Upper lobe of left lung (tissue), 6 donors: ENCODE results near the gene SETDB2. TPM values are rescaled to one million over a fixed set of nuclear protein-coding genes. Genes with fewer than 3 reads are reported as not detected.

Experiments
- ATAC-seq, 2 donors: fragments of 200-7000 bp; cut with Tn5 transposase; one replicate each; pipeline ENCODE4 v1.9.1; 2022; ENCODE audit warnings: mild to moderate bottlenecking in 2 of 2, moderate library complexity in 2 of 2; ENCODE audit not compliant: low FRiP score in 2 of 2
- DNase-seq, 2 donors: peaks; one replicate each; pipeline ENCODE4 v3.0.0-alpha.2; 2019 to 2020
- H3K27ac ChIP-seq, 4 donors: fragments of 200-600 bp; sonication (generic); one replicate each; pipeline ENCODE4 v1.5.1; 2016 to 2019
- H3K27me3 ChIP-seq, 4 donors: fragments of 200-600 bp; sonication (generic); one replicate each; pipeline ENCODE4 v1.5.1; 2017 to 2019
- H3K36me3 ChIP-seq, 4 donors: fragments of 200-600 bp; sonication (generic); one replicate each; pipeline ENCODE4 v1.5.1; 2016 to 2019
- H3K4me1 ChIP-seq, 4 donors: fragments of 200-600 bp; sonication (generic); one replicate each; pipeline ENCODE4 v1.5.1; 2018 to 2019
- H3K4me3 ChIP-seq, 4 donors: fragments of 200-600 bp; sonication (generic); one replicate each; pipeline ENCODE4 v1.5.1; 2017 to 2019; ENCODE audit warnings: mild to moderate bottlenecking in 2 of 4, moderate library complexity in 1 of 4
- H3K9me3 ChIP-seq, 4 donors: fragments of 200-600 bp; sonication (generic); one replicate each; pipeline ENCODE4 v1.5.1; 2018 to 2019
- CTCF ChIP-seq, 6 experiments: fragments of 450-650 bp in 4 of 6; fragments of 200-600 bp in 2 of 6; sonication (generic) in 2 of 6; IDR thresholded peaks; one replicate each; pipeline ENCODE4 v1.5.1; 2016 to 2019; ENCODE audit warnings: antibody characterized with exemption in 6 of 6
- EP300 ChIP-seq, 4 donors: sonication (generic); formaldehyde crosslinking; IDR thresholded peaks; one replicate each; pipeline ENCODE4 v1.5.1; 2017; ENCODE audit warnings: antibody characterized with exemption in 4 of 4, control low read depth in 2 of 4
- POLR2A ChIP-seq, 4 donors: fragments of 450-650 bp; IDR thresholded peaks; one replicate each; pipeline ENCODE4 v1.5.1; 2016 to 2017; ENCODE audit warnings: antibody characterized with exemption in 4 of 4, mild to moderate bottlenecking in 2 of 4
- POLR2AphosphoS5 ChIP-seq, 2 donors: sonication (generic); formaldehyde crosslinking; IDR thresholded peaks; one replicate each; pipeline ENCODE4 v1.5.1; 2017; ENCODE audit warnings: antibody characterized with exemption in 2 of 2
- WGBS, 2 donors: methylation state at CpG; one replicate each; pipeline ENCODE4 v1.1.5; 2017 to 2018; 5-methylcytosine and 5-hydroxymethylcytosine counted together
- total RNA-seq, 6 donors: library from RNA; depleted of rRNA in 4 of 6; stranded (reverse); fragments of >200 nt in 4 of 6; gene quantifications; one replicate each; pipeline versions ENCODE4 v1.1.0 to v1.2.1, GENCODE V29; 2016 to 2021
- donor health status: DM: no; HTN: no; CAD: no; lungs with moderate emphysema.
- donor health status: DM: no; HTN: yes; CAD: no; lungs with severe emphysema.

Gene SETDB2
- total RNA-seq, 6 donors from 2014 or later = 5.0 to 17.8 (median 14.1) TPM

GRCh38 chr13:49497272-49497671 is 53.2 kb downstream of the SETDB2 start:
- Histone ChIP-seq H3K9me3 (no peaks in the 10 kb centered on the region), H3K27ac (peak overlapping the region; percentile 95 to 99 (median 96)), H3K4me3 (no peak overlapping the region), H3K36me3 (no peaks in the 10 kb centered on the region), H3K27me3 (no peaks in the 10 kb centered on the region), H3K4me1 (peaks cover 0 to 17% (median 4%) of the 10 kb centered on the region in 4 donors)
- TF ChIP-seq POLR2A (IDR thresholded peaks at IDR 0.05) = no peak
- TF ChIP-seq EP300 (IDR thresholded peaks at IDR 0.05) = no peak
- TF ChIP-seq CTCF (IDR thresholded peaks at IDR 0.05) = no peak
- TF ChIP-seq POLR2AphosphoS5 (IDR thresholded peaks at IDR 0.05) = no peak
- DNase-seq (no peak), ATAC-seq (no peak)
- 91 to 94% methylated on average over 5 of the region's 5 CpGs for WGBS, 2 donors

GRCh38 chr13:49498206-49498605 is 54.1 kb downstream of the SETDB2 start:
- no peak for DNase-seq
- H3K27ac ChIP-seq = peak overlapping the region in 2 of 4 donors; percentile 97 to 99
- no peaks in the 10 kb centered on the region for H3K9me3 ChIP-seq
- ATAC-seq = no peak
- H3K27me3 ChIP-seq = no peaks in the 10 kb centered on the region
- no peak overlapping the region for H3K4me3 ChIP-seq
- WGBS, 2 donors = 68 to 76% methylated on average over 4 of the region's 4 CpGs
- peaks cover 0 to 24% (median 7%) of the 10 kb centered on the region in 4 donors for H3K4me1 ChIP-seq
- no peak for TF ChIP-seq EP300 (IDR thresholded peaks at IDR 0.05)
- no peak for TF ChIP-seq CTCF (IDR thresholded peaks at IDR 0.05)
- TF ChIP-seq POLR2AphosphoS5 (IDR thresholded peaks at IDR 0.05) = no peak
- no peak for TF ChIP-seq POLR2A (IDR thresholded peaks at IDR 0.05)
- peaks cover 0 to 4% (median 0%) of the 10 kb centered on the region in 4 donors for H3K36me3 ChIP-seq

DNA sequence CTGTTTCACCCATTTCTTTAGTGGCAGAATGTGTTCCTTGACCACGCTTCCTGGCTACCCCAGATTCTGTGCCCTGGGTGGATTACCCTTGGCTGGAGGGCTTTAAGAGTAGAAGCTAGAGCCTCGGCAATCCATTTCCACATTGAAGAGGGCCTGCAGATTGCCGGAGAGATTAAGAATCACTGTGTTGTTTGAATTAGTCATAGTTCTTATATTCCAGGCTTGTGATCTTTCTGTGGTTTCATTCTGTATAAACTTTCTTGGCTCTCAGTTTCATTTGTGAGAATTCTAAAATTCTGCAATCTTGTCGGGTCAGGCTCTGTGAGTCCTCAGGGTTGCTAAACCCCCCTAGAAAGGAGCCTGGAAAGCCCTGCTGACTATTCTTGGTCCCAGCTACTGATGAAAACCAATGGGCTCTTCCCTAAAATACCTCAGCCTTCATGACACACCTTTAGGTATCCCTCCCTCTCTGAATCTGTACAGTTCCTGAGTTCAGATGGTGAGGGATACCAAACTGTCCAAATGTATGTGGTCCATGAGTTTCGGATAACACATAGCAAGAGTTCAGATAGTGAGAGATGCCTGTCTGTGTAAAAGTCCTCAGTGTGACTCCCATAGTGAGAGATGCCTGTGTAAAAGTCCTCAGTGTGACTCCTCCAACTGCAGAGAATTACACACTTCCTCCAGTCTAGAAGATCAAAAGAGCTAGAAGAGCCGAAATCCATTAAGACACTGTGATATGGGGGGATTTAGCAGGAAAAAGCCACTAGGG is 56.0 kb downstream of the SETDB2 start:
- Histone ChIP-seq H3K9me3 (no peaks in the 10 kb centered on the region), H3K36me3 (peaks cover 0 to 4% (median 0%) of the 10 kb centered on the region in 4 donors), H3K27ac (peak overlapping the region in 2 of 4 donors; percentile 4 to 6), H3K27me3 (no peaks in the 10 kb centered on the region), H3K4me1 (peaks cover 0 to 19% (median 6%) of the 10 kb centered on the region in 4 donors), H3K4me3 (no peak overlapping the region)
- TF ChIP-seq EP300 (IDR thresholded peaks at IDR 0.05) (no peak), POLR2A (IDR thresholded peaks at IDR 0.05) (no peak), CTCF (IDR thresholded peaks at IDR 0.05) (no peak), POLR2AphosphoS5 (IDR thresholded peaks at IDR 0.05) (no peak)
- DNase-seq (no peak), ATAC-seq (no peak)
- WGBS, 2 donors = 71 to 75% methylated on average over 6 of the region's 6 CpGs

- no peak for DNase-seq
- Histone ChIP-seq H3K36me3 (peaks cover 0 to 12% (median 0%) of the 10 kb centered on the region in 4 donors), H3K27me3 (no peaks in the 10 kb centered on the region), H3K4me1 (peaks cover 3 to 14% (median 6%) of the 10 kb centered on the region in 4 donors), H3K9me3 (no peaks in the 10 kb centered on the region), H3K4me3 (no peak overlapping the region), H3K27ac (peak overlapping the region in 2 of 4 donors; percentile 32)
- ATAC-seq = peak in 1 of 2 donors; percentile 24
- TF ChIP-seq POLR2A (IDR thresholded peaks at IDR 0.05) = no peak
- TF ChIP-seq CTCF (IDR thresholded peaks at IDR 0.05) = no peak
- TF ChIP-seq EP300 (IDR thresholded peaks at IDR 0.05) = no peak
- no peak for TF ChIP-seq POLR2AphosphoS5 (IDR thresholded peaks at IDR 0.05)
- 43 to 48% methylated on average over 9 of the region's 9 CpGs for WGBS, 2 donors
Measured at GRCh38 chr13:49502954-49503353, 58.9 kb downstream of the SETDB2 start.
